ENCODE data around the gene MROH8.

DNA sequence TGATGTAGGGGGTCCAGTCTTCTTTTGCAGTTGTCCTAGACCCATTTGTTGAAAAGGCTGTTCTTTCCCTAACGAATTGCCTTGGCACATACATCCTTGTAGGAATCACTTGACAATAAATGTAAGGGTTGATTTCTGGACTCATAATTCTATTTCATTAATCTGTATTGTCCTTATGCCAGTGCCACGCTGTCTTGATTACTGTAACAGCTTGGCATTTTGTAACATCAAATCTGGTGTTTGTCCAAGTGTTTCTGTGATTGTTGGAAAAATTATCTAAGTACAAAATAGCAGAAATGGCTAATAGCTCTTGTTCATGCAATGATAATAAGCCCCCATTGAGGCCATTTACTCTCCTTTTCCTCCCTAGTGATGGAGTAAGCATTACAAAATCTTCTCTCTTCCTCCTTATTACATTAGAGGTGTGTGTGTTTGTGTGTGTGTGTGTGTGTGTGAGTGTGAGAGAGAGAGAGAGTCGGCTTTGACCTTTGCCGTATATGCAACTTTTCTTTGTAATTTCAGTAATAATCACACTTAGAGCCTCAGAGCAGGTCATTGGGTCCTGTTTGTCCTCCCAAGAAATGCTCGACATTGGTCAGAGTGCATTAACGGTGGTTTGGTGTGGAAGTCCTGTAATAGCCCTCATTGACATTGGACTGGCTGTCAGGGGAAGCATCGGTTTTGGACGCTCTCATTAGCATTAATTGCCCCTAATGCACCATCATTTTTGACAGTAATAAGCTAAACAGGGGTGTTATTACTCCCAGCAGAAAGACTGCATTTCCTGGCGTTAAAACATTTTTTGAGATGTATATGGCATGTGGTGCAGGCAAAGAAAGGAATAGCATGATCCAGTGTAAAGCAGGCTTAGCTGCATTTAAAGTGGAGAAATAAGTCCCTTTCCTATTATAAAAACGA is 40.7 kb upstream of the MROH8 start:
- no peak for TF ChIP-seq CTCF (optimal IDR thresholded peaks at IDR 0.05 in 1 of 3, IDR thresholded peaks at IDR 0.05 in 1 of 3, conservative IDR thresholded peaks at IDR 0.05 in 1 of 3; ENCODE audit: extremely low read depth in 1 of 3, insufficient read depth in 2 of 3, low read length in 3 of 3)
- no peak for TF ChIP-seq EZH2 (IDR thresholded peaks at IDR 0.05; ENCODE audit: low read length)

Measured in keratinocyte (primary cell).